ENCODE data around the gene DDX10. TPM values are rescaled to one million over a fixed set of nuclear protein-coding genes. Genes with fewer than 3 reads are reported as not detected.

The DDX10 gene
- total RNA-seq, 1 experiment from 2014 or later = 48.3 TPM

DNA sequence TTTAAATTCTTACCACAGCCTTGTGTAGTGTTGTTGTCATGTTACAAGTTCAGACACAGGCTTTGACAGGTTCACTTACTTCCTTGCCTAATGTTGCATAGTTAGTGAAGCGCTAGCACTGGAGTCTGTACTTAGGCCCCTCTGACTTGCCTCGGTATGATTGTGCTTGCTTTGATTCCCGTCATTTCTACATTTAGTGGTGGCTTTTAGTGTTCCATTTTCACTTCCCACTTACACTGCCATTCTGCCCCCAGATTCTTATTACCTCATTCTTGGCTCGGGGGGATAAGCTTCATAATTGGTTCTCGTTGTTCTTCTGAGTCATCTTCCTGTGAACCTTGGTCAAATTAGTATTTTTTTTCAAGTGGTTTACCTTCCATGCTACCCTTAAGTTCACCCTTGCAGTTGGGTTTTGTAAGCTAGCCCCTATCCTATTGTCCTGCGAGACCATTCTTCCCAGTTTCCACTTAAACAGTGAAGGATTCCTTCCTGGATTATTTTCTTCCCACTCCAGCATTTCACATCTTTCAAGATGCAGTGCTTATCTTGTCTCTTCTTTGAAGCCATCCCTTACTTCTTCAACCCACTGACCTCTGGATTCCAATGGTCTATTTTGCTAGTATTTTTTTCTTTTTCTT, 68.7 kb downstream of the DDX10 start:
- TF ChIP-seq, protein P1, sequence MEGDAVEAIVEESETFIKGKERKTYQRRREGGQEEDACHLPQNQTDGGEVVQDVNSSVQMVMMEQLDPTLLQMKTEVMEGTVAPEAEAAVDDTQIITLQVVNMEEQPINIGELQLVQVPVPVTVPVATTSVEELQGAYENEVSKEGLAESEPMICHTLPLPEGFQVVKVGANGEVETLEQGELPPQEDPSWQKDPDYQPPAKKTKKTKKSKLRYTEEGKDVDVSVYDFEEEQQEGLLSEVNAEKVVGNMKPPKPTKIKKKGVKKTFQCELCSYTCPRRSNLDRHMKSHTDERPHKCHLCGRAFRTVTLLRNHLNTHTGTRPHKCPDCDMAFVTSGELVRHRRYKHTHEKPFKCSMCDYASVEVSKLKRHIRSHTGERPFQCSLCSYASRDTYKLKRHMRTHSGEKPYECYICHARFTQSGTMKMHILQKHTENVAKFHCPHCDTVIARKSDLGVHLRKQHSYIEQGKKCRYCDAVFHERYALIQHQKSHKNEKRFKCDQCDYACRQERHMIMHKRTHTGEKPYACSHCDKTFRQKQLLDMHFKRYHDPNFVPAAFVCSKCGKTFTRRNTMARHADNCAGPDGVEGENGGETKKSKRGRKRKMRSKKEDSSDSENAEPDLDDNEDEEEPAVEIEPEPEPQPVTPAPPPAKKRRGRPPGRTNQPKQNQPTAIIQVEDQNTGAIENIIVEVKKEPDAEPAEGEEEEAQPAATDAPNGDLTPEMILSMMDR (conservative IDR thresholded peaks at IDR 0.05) = no peak
- Histone ChIP-seq H3K18ac (ENCODE audit: insufficient read length, low read depth, low read length) (no peak overlapping the region), H4K8ac (replicated peaks; ENCODE audit: insufficient read length, low read depth, low read length) (no peak overlapping the region), H3K27ac (ENCODE audit: insufficient read length, low read depth, low read length) (no peak overlapping the region), H3K23me2 (ENCODE audit: insufficient read length, low read depth, low read length, poor library complexity, severe bottlenecking) (no peaks in the 10 kb centered on the region), H4K5ac (ENCODE audit: insufficient read length, low read depth, low read length) (no peak overlapping the region), H2AFZ (ENCODE audit: low read length) (no peak overlapping the region), H3K9ac (ENCODE audit: extremely low read depth, insufficient read length, low read length) (no peak overlapping the region), H2BK20ac (ENCODE audit: low read depth, low read length, poor library complexity, severe bottlenecking) (no peak overlapping the region), H3K23ac (ENCODE audit: insufficient read length, low read depth, low read length) (no peak overlapping the region), H3K4me2 (ENCODE audit: insufficient read depth, insufficient read length, low read length) (no peak overlapping the region), H4K91ac (ENCODE audit: insufficient read length, low read depth, low read length) (no peak overlapping the region), H2BK120ac (ENCODE audit: low read depth, low read length, poor library complexity, severe bottlenecking) (no peak overlapping the region), H2BK15ac (ENCODE audit: low read depth, low read length) (no peak overlapping the region), H4K20me1 (ENCODE audit: control insufficient read depth, insufficient read depth, insufficient read length) (no peaks in the 10 kb centered on the region), H3K79me2 (ENCODE audit: insufficient read depth, low read length) (peaks cover 1% of the 10 kb centered on the region; the same call in 1 of the 2 replicates), H3T11ph (ENCODE audit: low read length) (no peak overlapping the region), H3K27me3 (ENCODE audit: insufficient read depth, low read length) (no peaks in the 10 kb centered on the region), H2BK5ac (ENCODE audit: insufficient read length, low read length) (no peak overlapping the region), H3K4ac (ENCODE audit: low read depth, low read length) (no peak overlapping the region), H3K14ac (ENCODE audit: insufficient read depth, low read length) (no peak overlapping the region), H3K79me1 (ENCODE audit: insufficient read depth, low read depth, low read length, poor library complexity, severe bottlenecking) (peaks cover 3% of the 10 kb centered on the region), H3K56ac (ENCODE audit: insufficient read length, low read depth, low read length) (no peak overlapping the region), H2AK5ac (ENCODE audit: insufficient read length, low read length) (no peak overlapping the region), H2BK12ac (ENCODE audit: insufficient read length, low read depth, low read length) (no peak overlapping the region), H3K9me3 (ENCODE audit: control insufficient read depth, low read depth, low read length) (no peaks in the 10 kb centered on the region), H3K4me1 (ENCODE audit: insufficient read depth, low read length) (0 out of 2 replicates have a peak, but pooled peaks cover 4% of the 10 kb centered on the region)
- WGBS (ENCODE audit: extremely low coverage, insufficient read length, low lambda C conversion rate) = no CpG with 5 or more reads among the region's 6 CpGs
- H3K27ac Mint-ChIP-seq = peak overlapping the region; percentile 1 to 77 (median 46); a peak in 5 of 7 replicates
- no peak for DNase-seq
- peaks cover 0 to 8% (median 0%) of the 10 kb centered on the region in 3 experiments; a peak in 3 of 7 replicates for H3K36me3 Mint-ChIP-seq (ENCODE audit: insufficient read depth in 1 of 3, low read depth in 3 of 3)
- no peak overlapping the region for H3K4me3 Mint-ChIP-seq
- no peaks in the 10 kb centered on the region for H3K9me3 Mint-ChIP-seq
- peaks cover 13 to 17% of the 10 kb centered on the region in 2 experiments for H3K4me1 Mint-ChIP-seq
- H3K27me3 Mint-ChIP-seq (ENCODE audit: low read depth) = no peaks in the 10 kb centered on the region
